Body of pancreas (tissue), 4 donors: ENCODE measurements around the gene OR14A16.

ENCODE experiments used
- CTCF ChIP-seq, 7 experiments: fragments of 450-650 bp in 4 of 7; fragments of 200-600 bp in 3 of 7; sonication (generic) in 3 of 7; IDR thresholded peaks; one replicate each; pipeline ENCODE4 v1.5.1; 2016 to 2019; ENCODE audit warnings: antibody characterized with exemption in 7 of 7
- POLR2A ChIP-seq, 3 donors: fragments of 450-650 bp; IDR thresholded peaks; one replicate each; pipeline ENCODE4 v1.6.1; 2016; ENCODE audit warnings: antibody characterized with exemption in 3 of 3, mild to moderate bottlenecking in 2 of 3

GRCh38 chr1:247855911-247856310 is 32.0 kb upstream of the OR14A16 start:
- no peak for TF ChIP-seq CTCF (IDR thresholded peaks at IDR 0.05)
- no peak for TF ChIP-seq POLR2A (IDR thresholded peaks at IDR 0.05)
